Esophagus squamous epithelium (tissue), 4 donors: ENCODE results near the gene BCL2L1.

Experiments
- CTCF ChIP-seq, 6 experiments: fragments of 450-650 bp in 4 of 6; fragments of 200-600 bp in 2 of 6; sonication (generic) in 2 of 6; IDR thresholded peaks; one replicate each; pipeline ENCODE4 v1.5.1; 2016 to 2019; ENCODE audit warnings: antibody characterized with exemption in 6 of 6, mild to moderate bottlenecking in 4 of 6, moderate library complexity in 4 of 6
- POLR2A ChIP-seq, 4 donors: fragments of 450-650 bp; IDR thresholded peaks; one replicate each; pipeline ENCODE4 v1.6.1; 2017; ENCODE audit warnings: antibody characterized with exemption in 4 of 4, mild to moderate bottlenecking in 4 of 4, moderate library complexity in 3 of 4

- TF ChIP-seq POLR2A (IDR thresholded peaks at IDR 0.05) (no peak), CTCF (IDR thresholded peaks at IDR 0.05) (no peak)
These were observed 85.0 kb downstream of the BCL2L1 start, which contains the start of gene COX4I2 for GRCh38 chr20:31637660-31638059.
